Mesendoderm (in vitro differentiated cells): Measurements from ENCODE around the gene RAMACL.

Source experiments
- DNase-seq: peaks from one replicate; pipeline ENCODE4 v3.0.0; 2013
- H2AK5ac ChIP-seq: 2 replicates; pipeline ENCODE4 v1.6.1; 2013; ENCODE audit warnings: low read length, inconsistent platforms
- H2BK120ac ChIP-seq: 2 replicates; pipeline ENCODE4 v1.6.1; 2013; ENCODE audit warnings: low read depth, mild to moderate bottlenecking, low read length, moderate library complexity, mixed read lengths
- H2BK15ac ChIP-seq: replicated peaks from 2 replicates; pipeline ENCODE4 v1.6.1; 2013; ENCODE audit warnings: low read depth, mild to moderate bottlenecking, moderate library complexity
- H2BK5ac ChIP-seq: 2 replicates; pipeline ENCODE4 v1.6.1; 2013; ENCODE audit warnings: low read length, inconsistent platforms
- H3K18ac ChIP-seq: 2 replicates; pipeline ENCODE4 v1.6.1; 2013; ENCODE audit warnings: mild to moderate bottlenecking, low read length, mixed read lengths
- H3K23ac ChIP-seq: one replicate; pipeline ENCODE4 v1.6.1; 2013; ENCODE audit warnings: low read length
- H3K27ac ChIP-seq: 2 replicates; pipeline ENCODE4 v1.5.1; 2013; ENCODE audit warnings: low read depth, mild to moderate bottlenecking, inconsistent platforms, low read length, moderate library complexity
- H3K27me3 ChIP-seq: 2 replicates; pipeline ENCODE4 v1.6.1; 2013; ENCODE audit warnings: low read length, control low read depth, mild to moderate bottlenecking, inconsistent platforms; ENCODE audit not compliant: insufficient read depth, poor library complexity
- H3K36me3 ChIP-seq: 2 replicates; pipeline ENCODE4 v1.6.1; 2013; ENCODE audit warnings: low read length, inconsistent platforms; ENCODE audit not compliant: control insufficient read depth, insufficient read depth
- H3K4ac ChIP-seq: one replicate; pipeline ENCODE4 v1.6.1; 2013; ENCODE audit warnings: low read depth, mild to moderate bottlenecking, low read length, moderate library complexity
- H3K4me1 ChIP-seq: 2 replicates; pipeline ENCODE4 v1.6.1; 2013; ENCODE audit warnings: low read depth, low read length, inconsistent platforms; ENCODE audit not compliant: control insufficient read depth
- H3K4me2 ChIP-seq: 2 replicates; pipeline ENCODE4 v1.6.1; 2013; ENCODE audit warnings: low read length
- H3K4me3 ChIP-seq: 2 replicates; pipeline ENCODE4 v1.5.1; 2013; ENCODE audit warnings: mild to moderate bottlenecking, low read length
- H3K56ac ChIP-seq: one replicate; pipeline ENCODE4 v1.6.1; 2013; ENCODE audit warnings: low read length
- H3K79me1 ChIP-seq: 2 replicates; pipeline ENCODE4 v1.6.1; 2013; ENCODE audit warnings: low read length, inconsistent platforms
- H3K79me2 ChIP-seq: 2 replicates; pipeline ENCODE4 v1.6.1; 2013; ENCODE audit warnings: mild to moderate bottlenecking, low read length; ENCODE audit not compliant: control insufficient read depth, insufficient read depth
- H3K9ac ChIP-seq: 2 replicates; pipeline ENCODE4 v1.6.1; 2013; ENCODE audit warnings: low read length, inconsistent platforms
- H4K5ac ChIP-seq: one replicate; pipeline ENCODE4 v1.6.1; 2013; ENCODE audit warnings: low read length
- H4K8ac ChIP-seq: one replicate; pipeline ENCODE4 v1.6.1; 2013; ENCODE audit warnings: low read depth, mild to moderate bottlenecking, control low read depth, low read length, moderate library complexity
- WGBS: extraction: QIAGEN DNeasy Blood & Tissue Kit; methylation state at CpG from one replicate; pipeline ENCODE4 v1.1.7; 2013; ENCODE audit warnings: low lambda C conversion rate, missing lambda C conversion rate; ENCODE audit not compliant: insufficient coverage; ENCODE audit errors: extremely low coverage; 5-methylcytosine and 5-hydroxymethylcytosine counted together

The RAMACL gene

GRCh38 chr6:166572370-166573261, 13.9 kb downstream of the RAMACL start:
- DNase-seq, result peak; percentile 72

GRCh38 chr6:166570929-166571713, 15.4 kb downstream of the RAMACL start:
- Histone ChIP-seq H2AK5ac (no peak overlapping the region), H3K4ac (no peak overlapping the region), H2BK15ac (no peak overlapping the region), H3K27ac (no peak overlapping the region), H3K4me2 (no peak overlapping the region), H4K8ac (no peak overlapping the region), H2BK5ac (no peak overlapping the region), H3K79me2 (no peaks in the 10 kb centered on the region), H3K56ac (no peak overlapping the region), H3K18ac (no peak overlapping the region), H2BK120ac (no peak overlapping the region), H3K4me3 (no peak overlapping the region), H3K9ac (no peak overlapping the region), H3K36me3 (no peaks in the 10 kb centered on the region), H3K27me3 (no peaks in the 10 kb centered on the region), H3K23ac (no peak overlapping the region), H4K5ac (no peak overlapping the region), H3K4me1 (peaks cover 7% of the 10 kb centered on the region), H3K79me1 (no peaks in the 10 kb centered on the region)
- no CpG with 5 or more reads among the region's 22 CpGs for WGBS
- no peak for DNase-seq

More at GRCh38 chr6:166572370-166573261, 13.9 kb downstream of the RAMACL start:
- Histone ChIP-seq H4K5ac (no peak overlapping the region), H3K79me2 (no peaks in the 10 kb centered on the region), H3K27me3 (no peaks in the 10 kb centered on the region), H3K18ac (no peak overlapping the region), H2BK120ac (no peak overlapping the region), H4K8ac (no peak overlapping the region), H3K23ac (no peak overlapping the region), H3K36me3 (no peaks in the 10 kb centered on the region), H3K56ac (peak overlapping the region; percentile 71), H3K79me1 (no peaks in the 10 kb centered on the region), H2AK5ac (peak overlapping the region; percentile 27), H2BK15ac (no peak overlapping the region), H2BK5ac (peak overlapping the region; percentile 5), H3K27ac (no peak overlapping the region), H3K4me2 (no peak overlapping the region), H3K4me3 (no peak overlapping the region), H3K9ac (peak overlapping the region; percentile 7), H3K4me1 (peaks cover 7% of the 10 kb centered on the region), H3K4ac (no peak overlapping the region)
- no CpG with 5 or more reads among the region's 18 CpGs for WGBS

- Histone ChIP-seq H3K18ac (no peak overlapping the region), H3K79me1 (no peaks in the 10 kb centered on the region), H3K4me3 (no peak overlapping the region), H3K79me2 (no peaks in the 10 kb centered on the region), H3K4ac (no peak overlapping the region), H3K4me2 (no peak overlapping the region), H2BK15ac (no peak overlapping the region), H3K27ac (no peak overlapping the region), H2AK5ac (no peak overlapping the region), H3K27me3 (no peaks in the 10 kb centered on the region), H2BK5ac (no peak overlapping the region), H3K9ac (no peak overlapping the region), H3K56ac (no peak overlapping the region), H4K8ac (no peak overlapping the region), H3K23ac (no peak overlapping the region), H4K5ac (no peak overlapping the region), H3K36me3 (no peaks in the 10 kb centered on the region), H2BK120ac (no peak overlapping the region), H3K4me1 (peaks cover 7% of the 10 kb centered on the region)
- WGBS, result no CpG with 5 or more reads among the region's 13 CpGs
- no peak for DNase-seq
Measured at GRCh38 chr6:166569206-166569605, 17.3 kb downstream of the RAMACL start.

- no peak overlapping the region for H3K18ac ChIP-seq
- H3K79me1 ChIP-seq, result no peaks in the 10 kb centered on the region
- H4K5ac ChIP-seq, result no peak overlapping the region
- no peak overlapping the region for H3K4ac ChIP-seq
- no peak overlapping the region for H3K4me3 ChIP-seq
- H2BK120ac ChIP-seq, result no peak overlapping the region
- no peak overlapping the region for H2BK15ac ChIP-seq
- H2AK5ac ChIP-seq, result no peak overlapping the region
- H3K56ac ChIP-seq, result no peak overlapping the region
- H3K36me3 ChIP-seq, result no peaks in the 10 kb centered on the region
- no peak overlapping the region for H3K4me2 ChIP-seq
- H3K4me1 ChIP-seq, result peaks cover 4% of the 10 kb centered on the region
- no peaks in the 10 kb centered on the region for H3K79me2 ChIP-seq
- H3K23ac ChIP-seq, result no peak overlapping the region
- H3K27me3 ChIP-seq, result no peaks in the 10 kb centered on the region
- no CpG with 5 or more reads among the region's 8 CpGs for WGBS
- H4K8ac ChIP-seq, result no peak overlapping the region
- H3K27ac ChIP-seq, result no peak overlapping the region
- H3K9ac ChIP-seq, result no peak overlapping the region
- DNase-seq, result no peak
- no peak overlapping the region for H2BK5ac ChIP-seq
Measured at GRCh38 chr6:166567813-166568212, 18.7 kb downstream of the RAMACL start.

- Histone ChIP-seq H2BK120ac (no peak overlapping the region), H3K18ac (no peak overlapping the region), H3K36me3 (no peaks in the 10 kb centered on the region), H3K23ac (no peak overlapping the region), H2BK5ac (no peak overlapping the region), H3K4ac (no peak overlapping the region), H3K56ac (no peak overlapping the region), H3K4me2 (no peak overlapping the region), H3K27me3 (no peaks in the 10 kb centered on the region), H3K27ac (no peak overlapping the region), H3K4me3 (no peak overlapping the region), H3K79me2 (no peaks in the 10 kb centered on the region), H2BK15ac (no peak overlapping the region), H2AK5ac (no peak overlapping the region), H3K79me1 (no peaks in the 10 kb centered on the region), H3K4me1 (no peaks in the 10 kb centered on the region), H4K8ac (no peak overlapping the region), H4K5ac (no peak overlapping the region), H3K9ac (no peak overlapping the region)
- no peak for DNase-seq
- no CpG with 5 or more reads among the region's 8 CpGs for WGBS
Measured at GRCh38 chr6:166567107-166567506, 19.4 kb downstream of the RAMACL start.
